Stimulated activated CD8-positive, alpha-beta memory T cell treated with anti-CD3 and anti-CD28 coated beads, Interleukin-4, amount 100 ng/mL, for 48 hours (primary cell): ENCODE measurements around the gene ZNF451.
A peak's percentile ranks its signal among the peaks of the same experiment; 100 is the strongest.

Experiments
- DNase-seq: peaks from one replicate; pipeline ENCODE4 v3.0.0-alpha.2; 2020

ZNF451 gene

GRCh38 chr6:57162516-57162915 lies 72.5 kb downstream of the ZNF451 start:
- no peak for DNase-seq

- DNase-seq, result no peak
Observed at GRCh38 chr6:57163956-57164355, 74.0 kb downstream of the ZNF451 start.

GRCh38 chr6:57165080-57165479 lies 75.1 kb downstream of the ZNF451 start:
- DNase-seq, result no peak

GRCh38 chr6:57172136-57173055 lies 82.4 kb downstream of the ZNF451 start, which contains the start of gene BAG2:
BAG2 (plus strand) TSS chr6:57172326; CDS start chr6:57172698, 372 bp downstream.
- DNase-seq, result peak; percentile 95

GRCh38 chr6:57173056-57173885 lies 83.3 kb downstream of the ZNF451 start:
- DNase-seq, result peak; percentile 53

- DNase-seq, result no peak
Observed at GRCh38 chr6:57173886-57174510, 84.0 kb downstream of the ZNF451 start.

- no peak for DNase-seq
Observed at GRCh38 chr6:57174511-57174907, 84.5 kb downstream of the ZNF451 start.

GRCh38 chr6:57177545-57178265 lies 87.7 kb downstream of the ZNF451 start:
- DNase-seq, result no peak

- no peak for DNase-seq
Observed at GRCh38 chr6:57180596-57180995, 90.6 kb downstream of the ZNF451 start.

- DNase-seq, result no peak
Observed at GRCh38 chr6:57182017-57182432, 92.0 kb downstream of the ZNF451 start.

GRCh38 chr6:57183336-57183735 lies 93.3 kb downstream of the ZNF451 start:
- DNase-seq, result no peak

GRCh38 chr6:57190140-57190539 lies 100.2 kb downstream of the ZNF451 start:
- DNase-seq, result no peak

- DNase-seq, result no peak
Observed at GRCh38 chr6:57193177-57193576, 103.2 kb downstream of the ZNF451 start.

GRCh38 chr6:57195457-57195856 lies 105.5 kb downstream of the ZNF451 start:
- no peak for DNase-seq

- no peak for DNase-seq
Observed at GRCh38 chr6:57198926-57199636, 109.1 kb downstream of the ZNF451 start.

- DNase-seq, result no peak
Observed at GRCh38 chr6:57201718-57202117, 111.7 kb downstream of the ZNF451 start.

- no peak for DNase-seq
Observed at GRCh38 chr6:57205550-57206328, 115.8 kb downstream of the ZNF451 start.

GRCh38 chr6:57207141-57207540 lies 117.2 kb downstream of the ZNF451 start:
- no peak for DNase-seq

GRCh38 chr6:57207872-57208271 lies 117.9 kb downstream of the ZNF451 start:
- DNase-seq, result no peak

- no peak for DNase-seq
Observed at GRCh38 chr6:57209030-57209429, 119.0 kb downstream of the ZNF451 start.

- no peak for DNase-seq
Observed at GRCh38 chr6:57210060-57210459, 120.1 kb downstream of the ZNF451 start.
